Measurements from ENCODE around the gene ANXA9.

The ANXA9 gene

GRCh38 chr1:150981805-150982712 lies at the start of gene ANXA9:
ANXA9 (plus strand) TSS chr1:150982292; CDS start chr1:150983106, 814 bp downstream.
- DNase-seq (ENCODE audit: low read depth) = no peak

DNA sequence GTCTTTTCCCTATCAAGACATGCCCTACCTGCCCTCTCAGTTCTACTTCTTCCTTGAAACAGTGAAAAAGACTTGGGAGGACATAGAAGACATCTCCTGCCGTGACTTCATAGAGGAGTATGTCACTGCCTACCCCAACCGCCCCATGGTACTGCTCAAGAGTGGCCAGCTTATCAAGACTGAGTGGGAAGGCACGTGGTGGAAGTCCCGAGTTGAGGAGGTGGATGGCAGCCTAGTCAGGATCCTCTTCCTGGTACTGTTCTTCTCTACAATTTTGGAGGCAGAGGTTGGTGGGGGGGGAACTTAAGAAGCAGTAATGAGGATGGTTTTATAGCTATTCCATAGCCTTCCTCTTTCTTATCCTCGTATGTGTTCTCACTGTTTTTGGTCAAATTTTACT lies 37.2 kb upstream of the ANXA9 start:
- no peak for DNase-seq (ENCODE audit: low read depth)

GRCh38 chr1:150954708-150955107 lies 27.4 kb upstream of the ANXA9 start:
- no peak for DNase-seq (ENCODE audit: low read depth)

DNA sequence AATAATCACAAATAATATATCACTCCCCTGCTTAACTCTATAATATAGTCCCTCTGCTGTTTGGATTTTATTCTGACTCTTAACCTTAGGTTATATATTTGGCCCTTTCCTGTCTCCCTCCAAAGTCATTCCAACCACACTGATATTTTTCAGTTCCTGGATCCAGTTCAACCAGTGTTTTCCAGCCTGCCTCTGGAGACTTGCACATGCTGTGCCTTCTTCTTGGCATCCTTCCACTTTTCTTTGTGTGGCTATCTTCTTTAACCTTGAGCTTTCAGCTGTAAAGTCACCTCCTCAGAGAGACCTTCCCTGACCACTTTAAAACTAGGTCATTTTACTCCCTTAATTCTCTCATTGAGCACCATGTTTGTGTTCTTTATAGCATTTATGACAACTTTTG lies 26.8 kb upstream of the ANXA9 start:
- DNase-seq (ENCODE audit: low read depth) = no peak

DNA sequence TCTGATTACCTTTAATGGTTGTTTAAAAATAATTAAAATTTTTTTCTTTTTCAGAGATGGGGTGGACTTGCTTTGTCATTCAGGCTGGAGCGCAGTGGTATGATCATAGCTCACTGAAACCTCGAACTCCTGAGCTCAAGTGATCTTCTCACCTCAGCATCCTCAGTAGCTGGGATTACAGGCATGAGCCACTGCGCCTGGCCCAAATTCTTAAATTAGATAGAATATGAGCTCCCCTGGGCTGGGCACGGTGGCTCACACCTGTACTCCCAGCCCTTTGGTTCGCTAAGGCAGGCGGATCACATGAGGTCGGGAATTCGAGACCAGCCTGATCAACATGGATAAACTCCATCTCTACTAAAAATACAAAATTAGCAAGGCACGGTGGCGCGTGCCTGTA lies 24.4 kb upstream of the ANXA9 start:
- DNase-seq (ENCODE audit: low read depth) = no peak

DNA sequence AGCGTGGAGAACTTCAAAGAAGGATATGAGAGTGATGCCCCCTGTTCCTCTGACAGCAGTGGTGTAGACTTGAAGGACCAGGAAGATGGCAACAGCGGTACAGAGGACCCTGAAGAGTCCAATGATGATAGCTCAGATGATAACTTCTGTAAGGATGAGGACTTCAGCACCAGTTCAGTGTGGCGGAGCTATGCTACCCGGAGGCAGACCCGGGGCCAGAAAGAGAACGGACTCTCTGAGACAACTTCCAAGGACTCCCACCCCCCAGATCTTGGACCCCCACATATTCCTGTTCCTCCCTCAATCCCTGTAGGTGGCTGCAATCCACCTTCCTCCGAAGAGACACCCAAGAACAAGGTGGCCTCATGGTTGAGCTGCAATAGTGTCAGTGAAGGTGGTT lies 21.4 kb upstream of the ANXA9 start:
- no peak for DNase-seq (ENCODE audit: low read depth)

DNA sequence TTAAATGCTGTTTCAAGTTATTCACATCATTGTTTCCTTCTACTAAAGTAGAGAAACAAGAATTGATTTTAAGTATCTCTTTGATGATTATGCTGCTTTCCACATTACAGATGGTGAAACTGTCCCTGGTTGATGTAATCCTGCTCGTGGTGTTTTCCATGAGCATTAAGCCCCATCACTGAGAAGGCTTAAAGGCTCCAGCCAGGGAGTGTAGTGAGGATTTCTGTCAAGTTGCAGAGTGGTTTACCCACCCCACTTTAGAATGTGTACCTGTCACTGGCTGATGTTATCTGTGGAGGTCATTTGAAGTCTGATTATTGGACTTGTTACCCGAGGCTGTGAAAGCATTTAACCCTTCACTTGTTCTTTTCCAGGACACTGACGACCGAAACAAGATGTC lies 20.3 kb upstream of the ANXA9 start:
- no peak for DNase-seq (ENCODE audit: low read depth)

DNA sequence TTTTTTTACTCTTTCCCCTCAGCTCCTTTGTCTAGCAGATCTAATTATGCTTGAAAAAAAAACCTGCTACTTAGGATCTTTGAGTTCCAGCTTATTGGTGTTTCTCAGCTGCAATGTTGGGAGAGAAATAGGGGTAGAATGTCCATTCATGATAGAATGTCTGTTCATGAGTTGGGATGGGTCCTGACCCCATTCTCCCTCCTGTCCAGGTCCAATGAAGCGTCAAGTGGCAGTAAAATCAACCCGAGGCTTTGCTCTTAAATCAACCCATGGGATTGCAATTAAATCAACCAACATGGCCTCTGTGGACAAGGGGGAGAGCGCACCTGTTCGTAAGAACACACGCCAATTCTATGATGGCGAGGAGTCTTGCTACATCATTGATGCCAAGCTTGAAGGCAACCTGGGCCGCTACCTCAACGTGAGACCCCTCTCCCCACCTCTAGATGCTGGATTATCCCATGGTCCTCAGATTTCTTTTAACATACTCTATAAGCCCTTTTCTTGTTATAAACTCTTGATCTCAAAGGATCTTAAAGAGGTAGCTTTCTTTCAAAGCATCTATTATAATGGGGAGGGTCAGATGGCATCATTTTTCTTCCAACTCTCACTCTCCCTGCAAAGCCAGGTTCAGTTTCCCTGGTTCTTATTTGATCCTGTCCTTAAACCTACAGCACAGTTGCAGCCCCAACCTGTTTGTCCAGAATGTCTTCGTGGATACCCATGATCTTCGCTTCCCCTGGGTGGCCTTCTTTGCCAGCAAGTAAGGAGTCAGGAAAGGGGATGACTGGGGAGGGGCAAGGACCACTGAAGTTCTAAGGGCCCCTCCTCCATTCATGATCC lies 18.6 kb upstream of the ANXA9 start:
- DNase-seq (ENCODE audit: low read depth) = no peak

GRCh38 chr1:150964164-150964489 lies 18.0 kb upstream of the ANXA9 start:
- no peak for DNase-seq (ENCODE audit: low read depth)

DNA sequence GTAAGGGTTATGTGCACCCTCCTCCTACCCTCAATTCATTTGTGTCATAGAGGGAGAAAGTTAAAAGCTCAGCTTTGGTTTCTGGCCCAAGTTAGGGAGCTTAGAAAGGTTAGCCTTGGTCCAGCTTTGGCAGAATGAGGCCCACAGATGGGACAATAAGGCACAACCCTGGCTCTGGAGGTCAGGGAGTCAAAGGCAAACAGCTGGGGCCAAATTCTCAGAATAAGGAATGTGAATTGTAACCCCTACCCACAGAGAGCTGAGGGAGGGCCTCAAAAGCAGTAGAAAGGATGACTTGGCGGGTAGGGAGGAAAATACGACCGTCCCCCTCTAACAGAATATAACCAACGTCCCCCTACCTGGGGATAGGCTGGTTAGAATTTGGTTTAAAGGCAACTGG lies 16.5 kb upstream of the ANXA9 start:
- no peak for DNase-seq (ENCODE audit: low read depth)

DNA sequence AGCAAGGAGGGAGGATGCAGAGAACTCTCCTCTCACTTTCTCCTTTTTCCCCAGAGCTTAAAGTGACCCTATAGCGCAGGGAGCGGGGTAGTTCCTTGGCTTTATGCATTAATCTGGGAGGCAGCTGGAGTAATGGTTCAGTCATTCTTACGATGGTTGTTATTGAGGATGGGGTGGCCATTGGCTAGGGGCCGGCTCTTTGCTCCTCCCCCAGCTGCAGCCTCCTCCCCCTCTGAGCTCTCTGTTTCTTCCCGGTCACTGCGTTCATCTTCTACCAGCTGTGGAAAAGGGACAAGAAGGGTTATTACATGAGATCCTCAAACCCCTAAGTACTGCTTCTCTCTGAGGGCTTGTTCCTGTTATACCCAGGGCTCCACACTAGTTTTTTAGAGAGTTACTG lies 16.1 kb upstream of the ANXA9 start:
- DNase-seq (ENCODE audit: low read depth) = no peak

DNA sequence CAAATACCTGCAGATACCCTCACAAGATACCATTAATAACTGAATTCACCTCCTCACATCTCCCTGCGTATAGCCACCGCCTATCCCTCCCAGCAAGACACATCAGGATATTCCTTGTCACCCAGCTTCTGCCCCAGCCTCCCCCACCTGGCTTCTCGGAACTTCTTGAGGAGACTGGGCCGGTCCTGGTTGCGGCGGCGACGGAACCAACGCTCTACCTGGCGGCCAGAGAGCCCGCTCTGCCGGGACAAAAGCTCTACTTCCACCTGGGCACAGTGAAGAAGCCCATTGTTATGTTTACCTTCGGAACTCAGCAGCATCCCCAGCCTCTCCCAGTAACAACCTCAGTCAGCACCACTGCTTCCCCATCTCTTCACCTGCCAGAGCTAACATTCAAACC lies 14.2 kb upstream of the ANXA9 start:
- DNase-seq (ENCODE audit: low read depth) = no peak

- no peak for DNase-seq (ENCODE audit: low read depth)
Observed at GRCh38 chr1:150968491-150968890, 13.6 kb upstream of the ANXA9 start.

GRCh38 chr1:150969626-150970025 lies 12.5 kb upstream of the ANXA9 start:
- no peak for DNase-seq (ENCODE audit: low read depth)

DNA sequence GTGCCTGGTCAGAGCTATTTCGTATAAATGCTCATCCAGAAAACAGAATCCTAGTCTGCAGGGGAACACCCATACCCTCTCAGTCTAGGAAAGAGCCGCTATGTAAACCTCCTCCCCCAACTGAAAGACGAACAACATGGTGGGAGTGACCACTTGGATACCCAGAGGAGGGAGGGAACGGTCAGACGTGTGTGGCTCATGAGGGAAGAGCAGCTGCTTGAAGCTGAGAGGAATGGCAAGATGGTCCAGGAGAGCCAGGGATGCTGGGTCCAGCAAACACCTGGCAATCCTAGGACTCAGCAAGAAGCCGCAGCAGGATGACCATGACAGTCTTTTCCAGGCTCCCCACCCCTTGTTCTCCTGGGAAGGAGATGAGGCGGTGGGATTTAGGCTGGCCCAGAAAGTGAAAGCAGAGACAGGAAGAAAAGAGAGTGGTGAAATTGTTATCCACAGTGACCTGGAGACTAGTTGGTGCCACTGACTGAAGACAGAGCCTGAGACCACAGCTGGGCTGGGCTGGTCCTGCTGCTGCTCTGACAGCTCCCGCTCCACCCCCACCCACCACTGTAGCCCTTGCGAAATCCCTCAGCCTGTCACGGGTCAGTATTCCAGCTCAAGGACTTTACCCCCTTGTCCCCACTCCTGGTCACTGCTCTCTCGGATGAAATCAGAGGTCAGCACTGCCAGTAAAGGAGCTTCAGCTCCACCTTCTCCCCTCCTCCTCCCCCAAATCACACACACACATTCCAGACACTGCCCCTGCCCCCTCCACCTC lies 11.1 kb upstream of the ANXA9 start:
- no peak for DNase-seq (ENCODE audit: low read depth)

GRCh38 chr1:150971583-150972416 lies 10.3 kb upstream of the ANXA9 start:
- no peak for DNase-seq (ENCODE audit: low read depth)

DNA sequence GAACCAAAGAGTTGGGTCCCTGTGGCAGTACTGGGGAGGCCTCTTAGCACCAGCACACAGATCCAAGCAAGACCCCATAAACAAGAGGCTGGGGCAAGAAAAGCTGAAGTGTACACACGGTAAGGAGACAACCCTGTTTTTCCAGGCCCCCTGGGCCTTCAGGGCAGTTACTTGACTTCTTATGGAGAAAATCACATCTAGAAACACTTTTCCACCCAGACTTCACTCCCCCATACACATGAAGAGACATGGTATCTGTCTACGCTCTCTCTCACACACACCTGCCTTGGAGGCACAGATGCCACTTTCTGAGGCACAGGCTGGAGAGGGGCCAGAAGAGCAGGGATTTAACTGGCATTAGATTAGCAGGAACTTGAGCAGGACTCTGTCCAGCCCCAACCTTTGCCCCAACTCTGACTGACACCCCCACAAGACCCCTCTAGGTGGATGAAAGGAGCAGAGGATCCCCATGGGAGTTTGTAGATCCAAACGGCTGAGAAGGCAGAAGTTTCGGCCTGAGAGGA lies 9.6 kb upstream of the ANXA9 start:
- no peak for DNase-seq (ENCODE audit: low read depth)

DNA sequence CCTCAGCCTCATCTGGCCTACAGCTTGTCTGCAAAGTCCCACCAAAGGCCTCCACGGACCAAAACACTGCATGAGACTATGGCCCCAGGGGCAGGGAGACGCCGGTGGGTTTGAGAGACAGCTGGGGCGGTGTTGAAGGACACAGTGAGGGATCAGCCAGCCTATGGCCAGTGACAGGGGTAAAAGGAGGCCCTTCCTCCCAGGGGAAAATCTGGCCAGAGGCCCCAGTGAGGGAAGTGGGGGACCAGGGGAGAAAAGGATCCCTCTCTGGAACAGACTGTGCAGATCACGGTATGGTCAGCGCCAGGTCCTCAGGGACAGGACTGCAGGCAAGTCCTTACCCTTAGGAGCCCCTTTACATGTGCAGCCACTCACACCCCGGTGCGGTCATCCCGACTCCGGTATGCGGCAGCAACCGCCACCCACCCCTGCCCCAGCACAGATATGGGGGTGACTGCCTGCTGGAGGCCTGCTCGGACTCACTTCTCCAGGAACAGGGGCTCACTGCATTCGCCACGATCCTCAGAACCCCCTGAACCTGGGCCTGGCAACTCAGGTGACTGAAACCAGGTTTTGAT lies 8.7 kb upstream of the ANXA9 start:
- DNase-seq (ENCODE audit: low read depth) = no peak

- DNase-seq (ENCODE audit: low read depth) = peak; percentile 9
Observed at GRCh38 chr1:150973836-150974579, 8.1 kb upstream of the ANXA9 start.

Data from activated T-helper 1 cell treated with Interleukin-2 at 50 U/mL for 16 hours (primary cell).